Stimulated activated CD8-positive, alpha-beta memory T cell treated with anti-CD3 and anti-CD28 coated beads, Interleukin-12 subunit alpha, Interleukin-12 subunit beta, amount 100 ng/mL, for 24 hours (primary cell): ENCODE measurements around the gene CHRM5.

Experiments
- DNase-seq: peaks from one replicate; pipeline ENCODE4 v3.0.0-alpha.2; 2020; ENCODE audit errors: extremely low read depth

Gene CHRM5

GRCh38 chr15:33968224-33968623 lies at the start of gene CHRM5:
TSS of gene CHRM5 (plus strand) at chr15:33968497. CDS start at chr15:34062718, 94,221 bp downstream.
- no peak for DNase-seq

GRCh38 chr15:33923446-33923845 lies 44.9 kb upstream of the CHRM5 start:
- no peak for DNase-seq

- no peak for DNase-seq
Measured at GRCh38 chr15:33926260-33926659, 42.0 kb upstream of the CHRM5 start.

GRCh38 chr15:33932734-33933133 lies 35.6 kb upstream of the CHRM5 start:
- no peak for DNase-seq

- no peak for DNase-seq
Measured at GRCh38 chr15:33934396-33934795, 33.9 kb upstream of the CHRM5 start.

- DNase-seq = no peak
Measured at GRCh38 chr15:33934921-33935320, 33.4 kb upstream of the CHRM5 start.

- DNase-seq = no peak
Measured at GRCh38 chr15:33941279-33942063, 26.8 kb upstream of the CHRM5 start.

- DNase-seq = no peak
Measured at GRCh38 chr15:33946152-33946551, 22.1 kb upstream of the CHRM5 start.

- no peak for DNase-seq
Measured at GRCh38 chr15:33955945-33956344, 12.4 kb upstream of the CHRM5 start.

GRCh38 chr15:33956397-33956796 lies 11.9 kb upstream of the CHRM5 start:
- no peak for DNase-seq

- DNase-seq = no peak
Measured at GRCh38 chr15:33959844-33960548, 8.3 kb upstream of the CHRM5 start.

GRCh38 chr15:33960549-33960935 lies 7.8 kb upstream of the CHRM5 start:
- no peak for DNase-seq

- DNase-seq = no peak
Measured at GRCh38 chr15:33963831-33964664, 4.2 kb upstream of the CHRM5 start.

GRCh38 chr15:33964665-33965040 lies 3.6 kb upstream of the CHRM5 start:
- no peak for DNase-seq

- no peak for DNase-seq
Measured at GRCh38 chr15:33968821-33969220, 524 bp downstream of the CHRM5 start.

- DNase-seq = no peak
Measured at GRCh38 chr15:33971811-33972210, 3.5 kb downstream of the CHRM5 start.

- no peak for DNase-seq
Measured at GRCh38 chr15:33975022-33975565, 6.8 kb downstream of the CHRM5 start.

GRCh38 chr15:33980159-33980558 lies 11.9 kb downstream of the CHRM5 start:
- no peak for DNase-seq

- DNase-seq = no peak
Measured at GRCh38 chr15:33982516-33982915, 14.2 kb downstream of the CHRM5 start.

- DNase-seq = no peak
Measured at GRCh38 chr15:33985287-33985686, 17.0 kb downstream of the CHRM5 start.

- no peak for DNase-seq
Measured at GRCh38 chr15:33985751-33986150, 17.5 kb downstream of the CHRM5 start.

GRCh38 chr15:33987444-33987843 lies 19.1 kb downstream of the CHRM5 start:
- DNase-seq = no peak
